ENCODE measurements around the gene CYP2C8. TPM values are rescaled to one million over a fixed set of nuclear protein-coding genes. Genes with fewer than 3 reads are reported as not detected.

The CYP2C8 gene
- total and polyA plus RNA-seq, 2 experiments from 2014 or later, result 1.2 to 4.1 TPM

DNA sequence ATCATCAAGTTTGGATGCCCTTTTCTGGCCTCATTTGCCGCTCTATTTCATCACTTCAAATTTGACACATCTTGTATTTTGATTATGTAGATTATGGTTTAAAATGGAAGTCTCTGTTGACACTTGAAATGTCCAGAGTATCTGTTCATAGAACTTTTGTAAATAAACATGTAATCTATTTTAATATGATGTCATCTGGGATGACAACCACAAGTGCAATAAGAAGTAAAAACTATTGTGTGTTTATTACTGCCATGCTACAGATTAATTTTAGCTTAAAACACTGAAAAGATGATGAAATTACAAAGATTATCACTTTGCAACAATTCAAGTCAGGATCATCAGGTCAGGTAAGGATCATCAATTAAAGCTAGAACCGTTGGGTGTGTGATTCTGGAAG lies 30.0 kb downstream of the CYP2C8 start:
- Histone ChIP-seq H3K27ac (ENCODE audit: low read depth) (no peak overlapping the region), H3K9me2 (ENCODE audit: insufficient read depth) (no peaks in the 10 kb centered on the region), H3K36me3 (ENCODE audit: insufficient read depth) (no peaks in the 10 kb centered on the region), H3F3A (replicated peaks; ENCODE audit: low read depth) (no peaks in the 10 kb centered on the region), H3K4me1 (ENCODE audit: insufficient read depth) (peaks cover under 1% of the 10 kb centered on the region; the same call in 1 of the 2 replicates), H3K27me3 (ENCODE audit: insufficient read depth) (no peaks in the 10 kb centered on the region), H4K20me1 (replicated peaks; ENCODE audit: insufficient read depth) (no peaks in the 10 kb centered on the region), H3K4me2 (no peak overlapping the region), H2AFZ (no peak overlapping the region), H3K4me3 (no peak overlapping the region), H3K79me2 (replicated peaks; ENCODE audit: insufficient read depth) (no peaks in the 10 kb centered on the region)
- Mint-ChIP-seq H3K27me3 (ENCODE audit: insufficient read depth, low read depth, poor library complexity) (no peaks in the 10 kb centered on the region), H3K4me3 (no peak overlapping the region), H3K36me3 (ENCODE audit: low read depth) (no peaks in the 10 kb centered on the region), H3K4me1 (0 out of 3 replicates have a peak, but pooled peaks cover 2% of the 10 kb centered on the region), H3K9me3 (no peaks in the 10 kb centered on the region), H3K27ac (no peak overlapping the region)
- no peak for DNase-seq (ENCODE audit: low spot score)
- no peak for ATAC-seq
- TF ChIP-seq STAT1 (IDR thresholded peaks at IDR 0.05; ENCODE audit: unreplicated experiment) (no peak), EZH2phosphoT487 (IDR thresholded peaks at IDR 0.05; ENCODE audit: unreplicated experiment) (no peak), EZH2 (IDR thresholded peaks at IDR 0.05; ENCODE audit: low read depth, unreplicated experiment) (no peak), JUNB (IDR thresholded peaks at IDR 0.05; ENCODE audit: unreplicated experiment) (no peak), POLR2AphosphoS5 (IDR thresholded peaks at IDR 0.05; ENCODE audit: low read depth) (no peak), ZNF331 (CRISPR knock-in tag; IDR thresholded peaks at IDR 0.05; ENCODE audit: low read depth) (no peak), CREB1 (CRISPR knock-in tag; IDR thresholded peaks at IDR 0.05; ENCODE audit: low read depth) (no peak), ZNF114 (CRISPR knock-in tag; IDR thresholded peaks at IDR 0.05) (no peak)
- TF ChIP-seq, protein P1, sequence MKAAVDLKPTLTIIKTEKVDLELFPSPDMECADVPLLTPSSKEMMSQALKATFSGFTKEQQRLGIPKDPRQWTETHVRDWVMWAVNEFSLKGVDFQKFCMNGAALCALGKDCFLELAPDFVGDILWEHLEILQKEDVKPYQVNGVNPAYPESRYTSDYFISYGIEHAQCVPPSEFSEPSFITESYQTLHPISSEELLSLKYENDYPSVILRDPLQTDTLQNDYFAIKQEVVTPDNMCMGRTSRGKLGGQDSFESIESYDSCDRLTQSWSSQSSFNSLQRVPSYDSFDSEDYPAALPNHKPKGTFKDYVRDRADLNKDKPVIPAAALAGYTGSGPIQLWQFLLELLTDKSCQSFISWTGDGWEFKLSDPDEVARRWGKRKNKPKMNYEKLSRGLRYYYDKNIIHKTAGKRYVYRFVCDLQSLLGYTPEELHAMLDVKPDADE (IDR thresholded peaks at IDR 0.05), result no peak
- TF ChIP-seq, protein P2, sequence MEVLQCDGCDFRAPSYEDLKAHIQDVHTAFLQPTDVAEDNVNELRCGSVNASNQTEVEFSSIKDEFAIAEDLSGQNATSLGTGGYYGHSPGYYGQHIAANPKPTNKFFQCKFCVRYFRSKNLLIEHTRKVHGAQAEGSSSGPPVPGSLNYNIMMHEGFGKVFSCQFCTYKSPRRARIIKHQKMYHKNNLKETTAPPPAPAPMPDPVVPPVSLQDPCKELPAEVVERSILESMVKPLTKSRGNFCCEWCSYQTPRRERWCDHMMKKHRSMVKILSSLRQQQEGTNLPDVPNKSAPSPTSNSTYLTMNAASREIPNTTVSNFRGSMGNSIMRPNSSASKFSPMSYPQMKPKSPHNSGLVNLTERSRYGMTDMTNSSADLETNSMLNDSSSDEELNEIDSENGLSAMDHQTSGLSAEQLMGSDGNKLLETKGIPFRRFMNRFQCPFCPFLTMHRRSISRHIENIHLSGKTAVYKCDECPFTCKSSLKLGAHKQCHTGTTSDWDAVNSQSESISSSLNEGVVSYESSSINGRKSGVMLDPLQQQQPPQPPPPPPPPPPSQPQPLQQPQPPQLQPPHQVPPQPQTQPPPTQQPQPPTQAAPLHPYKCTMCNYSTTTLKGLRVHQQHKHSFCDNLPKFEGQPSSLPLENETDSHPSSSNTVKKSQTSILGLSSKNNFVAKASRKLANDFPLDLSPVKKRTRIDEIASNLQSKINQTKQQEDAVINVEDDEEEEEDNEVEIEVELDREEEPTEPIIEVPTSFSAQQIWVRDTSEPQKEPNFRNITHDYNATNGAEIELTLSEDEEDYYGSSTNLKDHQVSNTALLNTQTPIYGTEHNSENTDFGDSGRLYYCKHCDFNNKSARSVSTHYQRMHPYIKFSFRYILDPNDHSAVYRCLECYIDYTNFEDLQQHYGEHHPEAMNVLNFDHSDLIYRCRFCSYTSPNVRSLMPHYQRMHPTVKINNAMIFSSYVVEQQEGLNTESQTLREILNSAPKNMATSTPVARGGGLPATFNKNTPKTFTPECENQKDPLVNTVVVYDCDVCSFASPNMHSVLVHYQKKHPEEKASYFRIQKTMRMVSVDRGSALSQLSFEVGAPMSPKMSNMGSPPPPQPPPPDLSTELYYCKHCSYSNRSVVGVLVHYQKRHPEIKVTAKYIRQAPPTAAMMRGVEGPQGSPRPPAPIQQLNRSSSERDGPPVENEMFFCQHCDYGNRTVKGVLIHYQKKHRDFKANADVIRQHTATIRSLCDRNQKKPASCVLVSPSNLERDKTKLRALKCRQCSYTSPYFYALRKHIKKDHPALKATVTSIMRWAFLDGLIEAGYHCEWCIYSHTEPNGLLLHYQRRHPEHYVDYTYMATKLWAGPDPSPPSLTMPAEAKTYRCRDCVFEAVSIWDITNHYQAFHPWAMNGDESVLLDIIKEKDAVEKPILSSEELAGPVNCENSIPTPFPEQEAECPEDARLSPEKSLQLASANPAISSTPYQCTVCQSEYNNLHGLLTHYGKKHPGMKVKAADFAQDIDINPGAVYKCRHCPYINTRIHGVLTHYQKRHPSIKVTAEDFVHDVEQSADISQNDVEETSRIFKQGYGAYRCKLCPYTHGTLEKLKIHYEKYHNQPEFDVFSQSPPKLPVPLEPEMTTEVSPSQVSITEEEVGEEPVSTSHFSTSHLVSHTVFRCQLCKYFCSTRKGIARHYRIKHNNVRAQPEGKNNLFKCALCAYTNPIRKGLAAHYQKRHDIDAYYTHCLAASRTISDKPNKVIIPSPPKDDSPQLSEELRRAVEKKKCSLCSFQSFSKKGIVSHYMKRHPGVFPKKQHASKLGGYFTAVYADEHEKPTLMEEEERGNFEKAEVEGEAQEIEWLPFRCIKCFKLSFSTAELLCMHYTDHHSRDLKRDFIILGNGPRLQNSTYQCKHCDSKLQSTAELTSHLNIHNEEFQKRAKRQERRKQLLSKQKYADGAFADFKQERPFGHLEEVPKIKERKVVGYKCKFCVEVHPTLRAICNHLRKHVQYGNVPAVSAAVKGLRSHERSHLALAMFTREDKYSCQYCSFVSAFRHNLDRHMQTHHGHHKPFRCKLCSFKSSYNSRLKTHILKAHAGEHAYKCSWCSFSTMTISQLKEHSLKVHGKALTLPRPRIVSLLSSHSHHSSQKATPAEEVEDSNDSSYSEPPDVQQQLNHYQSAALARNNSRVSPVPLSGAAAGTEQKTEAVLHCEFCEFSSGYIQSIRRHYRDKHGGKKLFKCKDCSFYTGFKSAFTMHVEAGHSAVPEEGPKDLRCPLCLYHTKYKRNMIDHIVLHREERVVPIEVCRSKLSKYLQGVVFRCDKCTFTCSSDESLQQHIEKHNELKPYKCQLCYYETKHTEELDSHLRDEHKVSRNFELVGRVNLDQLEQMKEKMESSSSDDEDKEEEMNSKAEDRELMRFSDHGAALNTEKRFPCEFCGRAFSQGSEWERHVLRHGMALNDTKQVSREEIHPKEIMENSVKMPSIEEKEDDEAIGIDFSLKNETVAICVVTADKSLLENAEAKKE (CRISPR knock-in tag; IDR thresholded peaks at IDR 0.05), result no peak
- TF ChIP-seq, protein P3, sequence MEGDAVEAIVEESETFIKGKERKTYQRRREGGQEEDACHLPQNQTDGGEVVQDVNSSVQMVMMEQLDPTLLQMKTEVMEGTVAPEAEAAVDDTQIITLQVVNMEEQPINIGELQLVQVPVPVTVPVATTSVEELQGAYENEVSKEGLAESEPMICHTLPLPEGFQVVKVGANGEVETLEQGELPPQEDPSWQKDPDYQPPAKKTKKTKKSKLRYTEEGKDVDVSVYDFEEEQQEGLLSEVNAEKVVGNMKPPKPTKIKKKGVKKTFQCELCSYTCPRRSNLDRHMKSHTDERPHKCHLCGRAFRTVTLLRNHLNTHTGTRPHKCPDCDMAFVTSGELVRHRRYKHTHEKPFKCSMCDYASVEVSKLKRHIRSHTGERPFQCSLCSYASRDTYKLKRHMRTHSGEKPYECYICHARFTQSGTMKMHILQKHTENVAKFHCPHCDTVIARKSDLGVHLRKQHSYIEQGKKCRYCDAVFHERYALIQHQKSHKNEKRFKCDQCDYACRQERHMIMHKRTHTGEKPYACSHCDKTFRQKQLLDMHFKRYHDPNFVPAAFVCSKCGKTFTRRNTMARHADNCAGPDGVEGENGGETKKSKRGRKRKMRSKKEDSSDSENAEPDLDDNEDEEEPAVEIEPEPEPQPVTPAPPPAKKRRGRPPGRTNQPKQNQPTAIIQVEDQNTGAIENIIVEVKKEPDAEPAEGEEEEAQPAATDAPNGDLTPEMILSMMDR (conservative IDR thresholded peaks at IDR 0.05; ENCODE audit: low read depth in 2 of 2), result no peak
